ENCODE results near the gene ASB18. TPM values are rescaled to one million over a fixed set of nuclear protein-coding genes. Genes with fewer than 3 reads are reported as not detected.
"Not testable (repeated sequence)": the region's sequence is repeated elsewhere in the genome, so short reads cannot be mapped to it uniquely, and the experiment has no call there.

Gene ASB18
- total RNA-seq (2014; rRNA removed; shearing (Covaris generic)): not detected in 2 replicates

GRCh38 chr2:236264256-236264655 lies at the start of gene ASB18:
Gene ASB18 (minus strand): TSS chr2:236264406. CDS start chr2:236264345, 61 bp downstream.
- no peak for DNase-seq (ENCODE audit: low spot score)

GRCh38 chr2:236311286-236311685 lies 47.1 kb upstream of the ASB18 start:
- no peak for DNase-seq (ENCODE audit: low spot score)

GRCh38 chr2:236309669-236310029 lies 45.4 kb upstream of the ASB18 start:
- DNase-seq (ENCODE audit: low spot score): peak; percentile 51

- DNase-seq (ENCODE audit: low spot score): no peak
Measured at GRCh38 chr2:236308855-236309668, 44.9 kb upstream of the ASB18 start.

GRCh38 chr2:236307641-236308040 lies 43.4 kb upstream of the ASB18 start:
- no peak for DNase-seq (ENCODE audit: low spot score)

GRCh38 chr2:236306825-236307540 lies 42.8 kb upstream of the ASB18 start:
- no peak for DNase-seq (ENCODE audit: low spot score)

- no peak for DNase-seq (ENCODE audit: low spot score)
Measured at GRCh38 chr2:236305964-236306605, 41.9 kb upstream of the ASB18 start.

- no peak for DNase-seq (ENCODE audit: low spot score)
Measured at GRCh38 chr2:236305531-236305930, 41.3 kb upstream of the ASB18 start.

- no peak for DNase-seq (ENCODE audit: low spot score)
Measured at GRCh38 chr2:236303935-236304334, 39.7 kb upstream of the ASB18 start.

GRCh38 chr2:236302555-236302954 lies 38.3 kb upstream of the ASB18 start:
- no peak for DNase-seq (ENCODE audit: low spot score)

- DNase-seq (ENCODE audit: low spot score): no peak
Measured at GRCh38 chr2:236298924-236299475, 34.8 kb upstream of the ASB18 start.

- no peak for DNase-seq (ENCODE audit: low spot score)
Measured at GRCh38 chr2:236295481-236295880, 31.3 kb upstream of the ASB18 start.

GRCh38 chr2:236294647-236295046 lies 30.4 kb upstream of the ASB18 start:
- no peak for DNase-seq (ENCODE audit: low spot score)

- no peak for DNase-seq (ENCODE audit: low spot score)
Measured at GRCh38 chr2:236293241-236293810, 29.1 kb upstream of the ASB18 start.

- no peak for DNase-seq (ENCODE audit: low spot score)
Measured at GRCh38 chr2:236291911-236292310, 27.7 kb upstream of the ASB18 start.

GRCh38 chr2:236291476-236291875 lies 27.3 kb upstream of the ASB18 start:
- no peak for DNase-seq (ENCODE audit: low spot score)

- no peak for DNase-seq (ENCODE audit: low spot score)
Measured at GRCh38 chr2:236290742-236291425, 26.7 kb upstream of the ASB18 start.

- no peak for DNase-seq (ENCODE audit: low spot score)
Measured at GRCh38 chr2:236289766-236290462, 25.7 kb upstream of the ASB18 start.

GRCh38 chr2:236288373-236288772 lies 24.2 kb upstream of the ASB18 start:
- not testable (repeated sequence) for DNase-seq (ENCODE audit: low spot score)

GRCh38 chr2:236287656-236288055 lies 23.4 kb upstream of the ASB18 start:
- DNase-seq (ENCODE audit: low spot score): no peak
